Aorta (tissue), 5 donors: Measurements from ENCODE around the gene MLF1. TPM values are rescaled to one million over a fixed set of nuclear protein-coding genes. Genes with fewer than 3 reads are reported as not detected.

Experiments used
- ATAC-seq: fragments of 200-7000 bp; cut with Tn5 transposase; one replicate; pipeline ENCODE4 v1.9.1; 2022; ENCODE audit warnings: moderate library complexity; ENCODE audit not compliant: low FRiP score
- DNase-seq, 2 donors: peaks; one replicate each; pipeline ENCODE4 v3.0.0-alpha.2; 2020
- H3K27ac ChIP-seq, 2 donors: one replicate each; pipeline ENCODE4 v1.5.1; 2013; ENCODE audit warnings: low read length in 2 of 2, mild to moderate bottlenecking in 2 of 2, moderate library complexity in 2 of 2, control low read depth in 1 of 2, inconsistent platforms in 1 of 2, low read depth in 1 of 2
- H3K27me3 ChIP-seq, 2 donors: one replicate each; pipeline ENCODE4 v1.6.1; 2013; ENCODE audit warnings: control low read depth in 1 of 2, low read length in 1 of 2, mild to moderate bottlenecking in 1 of 2, moderate library complexity in 1 of 2; ENCODE audit not compliant: insufficient read depth in 2 of 2, control insufficient read depth in 1 of 2
- H3K36me3 ChIP-seq, 2 donors: one replicate each; pipeline ENCODE4 v1.6.1; 2013; ENCODE audit warnings: control low read depth in 1 of 2, low read length in 1 of 2, mild to moderate bottlenecking in 1 of 2; ENCODE audit not compliant: insufficient read depth in 2 of 2, control insufficient read depth in 1 of 2
- H3K4me1 ChIP-seq, 2 donors: one replicate each; pipeline ENCODE4 v1.6.1; 2013; ENCODE audit warnings: low read length in 2 of 2, control low read depth in 1 of 2, mild to moderate bottlenecking in 1 of 2, moderate library complexity in 1 of 2; ENCODE audit not compliant: insufficient read depth in 2 of 2, control insufficient read depth in 1 of 2
- H3K4me3 ChIP-seq, 2 donors: one replicate each; pipeline ENCODE4 v1.5.1; 2013; ENCODE audit warnings: low read length in 2 of 2, control low read depth in 1 of 2, mild to moderate bottlenecking in 1 of 2
- H3K9me3 ChIP-seq: one replicate; pipeline ENCODE4 v1.6.1; 2013; ENCODE audit warnings: mild to moderate bottlenecking, low read length; ENCODE audit not compliant: control insufficient read depth
- WGBS, 2 donors: extraction: QIAGEN DNeasy Blood & Tissue Kit; methylation state at CpG; one replicate each; pipeline ENCODE4 v1.1.7; 2013; 5-methylcytosine and 5-hydroxymethylcytosine counted together
- intact Hi-C, 2 donors: fragments of 100-400 bp; cut with DNase I; formaldehyde crosslinking; loops; one replicate each; pipeline versions ENCODE4 v1.14.2 to v1.15.0; 2022
- polyA plus RNA-seq, 2 donors: library from polyadenylated mRNA; stranded (reverse); fragments of 200-250 nt; gene quantifications; one replicate each; pipeline ENCODE4 v1.2.3, GENCODE V29; 2013
- total RNA-seq, 2 donors: library from RNA; stranded (reverse); fragmentation: NEBNext Ultra II Directional; extraction: Animal tissue kit (Norgen Biotek cat#: 25700); gene quantifications; one replicate each; pipeline ENCODE4 v1.2.1, GENCODE V29; 2021
- donor health status: healthy with polysubstance abuse.
- donor health status: Bipolar disorder and iron deficiency.
- donor health status: DM: no; HTN: no; CAD: no.
- donor health status: DM: no; HTN: no; CAD: no.
- donor health status: DM: yes; HTN: yes; CAD: no.

The MLF1 gene
- total and polyA plus RNA-seq, 4 donors: 2.3 to 8.8 (median 8.5) TPM

GRCh38 chr3:158617982-158618875, 47.2 kb downstream of the MLF1 start:
- intact Hi-C loops: no loop called here
- Histone ChIP-seq H3K27me3 (no peaks in the 10 kb centered on the region), H3K4me1 (no peaks in the 10 kb centered on the region), H3K4me3 (no peak overlapping the region), H3K27ac (no peak overlapping the region), H3K36me3 (no peaks in the 10 kb centered on the region), H3K9me3 (peaks cover 4% of the 10 kb centered on the region)
- ATAC-seq (no peak), DNase-seq (no peak)
- whole genome bisulfite sequencing, 2 donors: 52 to 56% methylated on average over 1 of the region's 1 CpG

GRCh38 chr3:158625881-158626280, 54.9 kb downstream of the MLF1 start:
- H3K4me1 ChIP-seq: no peaks in the 10 kb centered on the region
- H3K27ac ChIP-seq: no peak overlapping the region
- H3K9me3 ChIP-seq: peaks cover 4% of the 10 kb centered on the region
- no peaks in the 10 kb centered on the region for H3K27me3 ChIP-seq
- 0 to 75% methylated on average over 1 of the region's 1 CpG for WGBS, 2 donors
- no peaks in the 10 kb centered on the region for H3K36me3 ChIP-seq
- DNase-seq: no peak
- intact Hi-C loops: no loop called here
- no peak for ATAC-seq
- no peak overlapping the region for H3K4me3 ChIP-seq

- H3K27ac ChIP-seq: no peak overlapping the region
- no peaks in the 10 kb centered on the region for H3K9me3 ChIP-seq
- no peaks in the 10 kb centered on the region for H3K36me3 ChIP-seq
- no peak overlapping the region for H3K4me3 ChIP-seq
- no peak for DNase-seq
- intact Hi-C loops: no loop called here
- no peaks in the 10 kb centered on the region for H3K4me1 ChIP-seq
- H3K27me3 ChIP-seq: no peaks in the 10 kb centered on the region
- ATAC-seq: no peak
These were observed 61.0 kb downstream of the MLF1 start for GRCh38 chr3:158631981-158632380.

GRCh38 chr3:158640646-158641045, 69.7 kb downstream of the MLF1 start:
- intact Hi-C loops: loop anchor here in 1 of 2 donors (5.0 kb wide), 1 partner anchor 103 kb away; no protein-coding TSS in a partner anchor
- 83 to 86% methylated on average over 7 of the region's 7 CpGs for WGBS, 2 donors
- H3K27me3 ChIP-seq: no peaks in the 10 kb centered on the region

GRCh38 chr3:158642005-158642404, 71.0 kb downstream of the MLF1 start:
- H3K27ac ChIP-seq: no peak overlapping the region
- intact Hi-C loops: loop anchor here in 1 of 2 donors (5.0 kb wide), 1 partner anchor 105 kb away; no protein-coding TSS in a partner anchor
- H3K4me1 ChIP-seq: peaks cover 0 to 2% of the 10 kb centered on the region in 2 donors
- no peak overlapping the region for H3K4me3 ChIP-seq
- no peaks in the 10 kb centered on the region for H3K9me3 ChIP-seq
- H3K27me3 ChIP-seq: no peaks in the 10 kb centered on the region
- ATAC-seq (no peak), DNase-seq (no peak)
- 93 to 97% methylated on average over 7 of the region's 7 CpGs for WGBS, 2 donors
- H3K36me3 ChIP-seq: no peaks in the 10 kb centered on the region

More at GRCh38 chr3:158640646-158641045, 69.7 kb downstream of the MLF1 start:
- H3K9me3 ChIP-seq: no peaks in the 10 kb centered on the region
- DNase-seq: no peak
- H3K4me1 ChIP-seq: no peaks in the 10 kb centered on the region
- H3K27ac ChIP-seq: no peak overlapping the region
- ATAC-seq: no peak
- no peaks in the 10 kb centered on the region for H3K36me3 ChIP-seq
- no peak overlapping the region for H3K4me3 ChIP-seq

GRCh38 chr3:158642474-158643210, 71.6 kb downstream of the MLF1 start:
- DNase-seq (no peak), ATAC-seq (no peak)
- intact Hi-C loops: loop anchor here in 1 of 2 donors (5.0 kb wide), 1 partner anchor 105 kb away; no protein-coding TSS in a partner anchor
- no peak overlapping the region for H3K4me3 ChIP-seq
- H3K27me3 ChIP-seq: no peaks in the 10 kb centered on the region
- H3K9me3 ChIP-seq: no peaks in the 10 kb centered on the region
- 88 to 92% methylated on average over 6 of the region's 6 CpGs for WGBS, 2 donors
- no peak overlapping the region for H3K27ac ChIP-seq
- H3K36me3 ChIP-seq: no peaks in the 10 kb centered on the region
- H3K4me1 ChIP-seq: peaks cover 0 to 2% of the 10 kb centered on the region in 2 donors

- intact Hi-C loops: loop anchor here in 1 of 2 donors (5.0 kb wide), 1 partner anchor 107 kb away; no protein-coding TSS in a partner anchor
- H3K36me3 ChIP-seq: no peaks in the 10 kb centered on the region
- H3K4me1 ChIP-seq: peaks cover 0 to 2% of the 10 kb centered on the region in 2 donors
- WGBS, 2 donors: 0% methylated on average over 41 to 42 of the region's 42 CpGs
- no peaks in the 10 kb centered on the region for H3K27me3 ChIP-seq
- no peaks in the 10 kb centered on the region for H3K9me3 ChIP-seq
- ATAC-seq: peak; percentile 97
- peak within 1 kb of the TSS; percentile 72 to 98 for H3K4me3 ChIP-seq
- DNase-seq: peak; percentile 95 to 96
- peak within 1 kb of the TSS; percentile 31 to 60 for H3K27ac ChIP-seq
These were observed 73.4 kb downstream of the MLF1 start, which contains the start of gene GFM1 for GRCh38 chr3:158644345-158644908. Gene GFM1 (plus strand): TSS chr3:158644527. CDS start chr3:158644635, 108 bp downstream.

- ATAC-seq (no peak), DNase-seq (no peak)
- no peak overlapping the region for H3K27ac ChIP-seq
- H3K9me3 ChIP-seq: no peaks in the 10 kb centered on the region
- peaks cover 0 to 2% of the 10 kb centered on the region in 2 donors for H3K4me1 ChIP-seq
- no peaks in the 10 kb centered on the region for H3K36me3 ChIP-seq
- intact Hi-C loops: no loop called here
- no peaks in the 10 kb centered on the region for H3K27me3 ChIP-seq
- 73 to 78% methylated on average over 4 of the region's 4 CpGs for WGBS, 2 donors
- H3K4me3 ChIP-seq: no peak overlapping the region
These were observed 78.8 kb downstream of the MLF1 start for GRCh38 chr3:158649791-158650190.
